Omental fat pad (tissue), 4 donors: Measurements from ENCODE around the gene KCNAB1. TPM values are rescaled to one million over a fixed set of nuclear protein-coding genes. Genes with fewer than 3 reads are reported as not detected.
"Not testable (repeated sequence)": the region's sequence is repeated elsewhere in the genome, so short reads cannot be mapped to it uniquely, and the experiment has no call there.

Experiments used
- ATAC-seq: fragments of 150-250 bp; one replicate; pipeline ENCODE4 v1.9.1; 2016; ENCODE audit warnings: mild to moderate bottlenecking, moderate library complexity; ENCODE audit not compliant: low FRiP score
- DNase-seq: peaks from one replicate; pipeline ENCODE4 v3.0.0-alpha.2; 2019; ENCODE audit warnings: low spot score
- CTCF ChIP-seq, 3 donors: fragments of 450-650 bp; IDR thresholded peaks; one replicate each; pipeline ENCODE4 v1.5.1; 2016 to 2017; ENCODE audit warnings: antibody characterized with exemption in 3 of 3, mild to moderate bottlenecking in 3 of 3, moderate library complexity in 2 of 3
- total RNA-seq, 4 donors: library from RNA; depleted of rRNA; stranded (reverse); fragments of >200 nt; gene quantifications; one replicate each; pipeline ENCODE4 v1.1.0, GENCODE V29; 2016

The KCNAB1 gene
- total RNA-seq, 4 donors from 2014 or later = 2.2 to 12.6 (median 5.7) TPM

GRCh38 chr3:156215751-156216150 is 95.4 kb downstream of the KCNAB1 start:
- ATAC-seq (no peak), DNase-seq (no peak)
- TF ChIP-seq CTCF (IDR thresholded peaks at IDR 0.05) = no peak

GRCh38 chr3:156216216-156216615 is 95.8 kb downstream of the KCNAB1 start:
- DNase-seq (no peak), ATAC-seq (no peak)
- no peak for TF ChIP-seq CTCF (IDR thresholded peaks at IDR 0.05)

GRCh38 chr3:156216852-156217251 is 96.5 kb downstream of the KCNAB1 start:
- no peak for DNase-seq
- ATAC-seq = no peak
- no peak for TF ChIP-seq CTCF (IDR thresholded peaks at IDR 0.05)

GRCh38 chr3:156217674-156218352 is 97.4 kb downstream of the KCNAB1 start:
- TF ChIP-seq CTCF (IDR thresholded peaks at IDR 0.05) = no peak
- DNase-seq (no peak), ATAC-seq (no peak)

- ATAC-seq (no peak), DNase-seq (no peak)
- TF ChIP-seq CTCF (IDR thresholded peaks at IDR 0.05) = no peak
Observed at GRCh38 chr3:156218353-156218744, 98.0 kb downstream of the KCNAB1 start.

GRCh38 chr3:156222381-156222780 is 102.0 kb downstream of the KCNAB1 start:
- DNase-seq, ATAC-seq: not testable (repeated sequence)

GRCh38 chr3:156224046-156224445 is 103.7 kb downstream of the KCNAB1 start:
- not testable (repeated sequence) for ATAC-seq

GRCh38 chr3:156226676-156227420 is 106.5 kb downstream of the KCNAB1 start:
- DNase-seq (no peak), ATAC-seq (no peak)
- no peak for TF ChIP-seq CTCF (IDR thresholded peaks at IDR 0.05)

More at GRCh38 chr3:156224046-156224445, 103.7 kb downstream of the KCNAB1 start:
- DNase-seq = not testable (repeated sequence)
